H9 (cell line): Measurements from ENCODE around the gene KAT6B. TPM values are rescaled to one million over a fixed set of nuclear protein-coding genes. Genes with fewer than 3 reads are reported as not detected.

Source experiments
- DNase-seq: peaks from one replicate; pipeline ENCODE4 v3.0.0-alpha.2; 2017
- H2AFZ ChIP-seq: one replicate; pipeline ENCODE4 v1.6.1; 2013; ENCODE audit warnings: mild to moderate bottlenecking, low read length, control low read depth, moderate library complexity
- H2AK5ac ChIP-seq: 2 replicates; pipeline ENCODE4 v1.6.1; 2013; ENCODE audit warnings: low read length, control low read depth, mixed read lengths; ENCODE audit not compliant: insufficient read length
- H2BK120ac ChIP-seq: one replicate; pipeline ENCODE4 v1.6.1; 2013; ENCODE audit warnings: low read depth, mild to moderate bottlenecking, low read length, control low read depth, inconsistent platforms; ENCODE audit not compliant: poor library complexity, severe bottlenecking
- H2BK12ac ChIP-seq: 2 replicates; pipeline ENCODE4 v1.6.1; 2013; ENCODE audit warnings: low read length, control low read depth, mixed read lengths, low read depth; ENCODE audit not compliant: insufficient read length
- H2BK15ac ChIP-seq: 2 replicates; pipeline ENCODE4 v1.6.1; 2013; ENCODE audit warnings: low read depth, low read length, control low read depth
- H2BK20ac ChIP-seq: one replicate; pipeline ENCODE4 v1.6.1; 2013; ENCODE audit warnings: low read depth, mild to moderate bottlenecking, low read length, control low read depth, inconsistent platforms; ENCODE audit not compliant: poor library complexity, severe bottlenecking
- H2BK5ac ChIP-seq: 2 replicates; pipeline ENCODE4 v1.6.1; 2013; ENCODE audit warnings: low read length, control low read depth, mixed read lengths; ENCODE audit not compliant: insufficient read length
- H3K14ac ChIP-seq: 2 replicates; pipeline ENCODE4 v1.6.1; 2013; ENCODE audit warnings: low read length, control low read depth; ENCODE audit not compliant: insufficient read depth
- H3K18ac ChIP-seq: 2 replicates; pipeline ENCODE4 v1.6.1; 2013; ENCODE audit warnings: low read depth, mild to moderate bottlenecking, mixed read lengths, low read length, control low read depth; ENCODE audit not compliant: insufficient read length
- H3K23ac ChIP-seq: 2 replicates; pipeline ENCODE4 v1.6.1; 2013; ENCODE audit warnings: low read length, control low read depth, mixed read lengths, low read depth; ENCODE audit not compliant: insufficient read length
- H3K23me2 ChIP-seq: 2 replicates; pipeline ENCODE4 v1.6.1; 2013; ENCODE audit warnings: low read depth, mild to moderate bottlenecking, mixed read lengths, low read length, control low read depth; ENCODE audit not compliant: insufficient read length, poor library complexity, severe bottlenecking
- H3K27ac ChIP-seq: 2 replicates; pipeline ENCODE4 v1.5.1; 2013; ENCODE audit warnings: low read length, control low read depth, mixed read lengths, low read depth; ENCODE audit not compliant: insufficient read length
- H3K27me3 ChIP-seq: 2 replicates; pipeline ENCODE4 v1.6.1; 2013; ENCODE audit warnings: low read length, control low read depth, inconsistent platforms; ENCODE audit not compliant: insufficient read depth
- H3K4ac ChIP-seq: 2 replicates; pipeline ENCODE4 v1.6.1; 2013; ENCODE audit warnings: low read depth, mild to moderate bottlenecking, control low read depth, inconsistent platforms, low read length, moderate library complexity
- H3K4me1 ChIP-seq: 2 replicates; pipeline ENCODE4 v1.6.1; 2013; ENCODE audit warnings: low read length, control low read depth, inconsistent platforms; ENCODE audit not compliant: insufficient read depth
- H3K4me2 ChIP-seq: 2 replicates; pipeline ENCODE4 v1.6.1; 2013; ENCODE audit warnings: low read length, control low read depth, mixed read lengths; ENCODE audit not compliant: insufficient read length, insufficient read depth
- H3K56ac ChIP-seq: 2 replicates; pipeline ENCODE4 v1.6.1; 2013; ENCODE audit warnings: low read depth, mild to moderate bottlenecking, mixed read lengths, low read length, control low read depth; ENCODE audit not compliant: insufficient read length
- H3K79me1 ChIP-seq: 2 replicates; pipeline ENCODE4 v1.6.1; 2013; ENCODE audit warnings: low read depth, mild to moderate bottlenecking, moderate library complexity, low read length, control low read depth, inconsistent platforms; ENCODE audit not compliant: insufficient read depth, poor library complexity, severe bottlenecking
- H3K79me2 ChIP-seq: 2 replicates; pipeline ENCODE4 v1.6.1; 2013; ENCODE audit warnings: low read length, control low read depth, inconsistent platforms; ENCODE audit not compliant: insufficient read depth
- H3K9ac ChIP-seq: 2 replicates; pipeline ENCODE4 v1.6.1; 2013; ENCODE audit warnings: low read length, control low read depth, mixed read lengths; ENCODE audit not compliant: insufficient read length; ENCODE audit errors: extremely low read depth
- H3K9me3 ChIP-seq: one replicate; pipeline ENCODE4 v1.6.1; 2013; ENCODE audit warnings: low read depth, low read length, inconsistent platforms; ENCODE audit not compliant: control insufficient read depth
- H3T11ph ChIP-seq: one replicate; pipeline ENCODE4 v1.6.1; 2013; ENCODE audit warnings: mild to moderate bottlenecking, low read length, control low read depth, inconsistent platforms
- H4K20me1 ChIP-seq: one replicate; pipeline ENCODE4 v1.6.1; 2013; ENCODE audit not compliant: control insufficient read depth, insufficient read length, insufficient read depth
- H4K5ac ChIP-seq: 2 replicates; pipeline ENCODE4 v1.6.1; 2013; ENCODE audit warnings: low read depth, mild to moderate bottlenecking, mixed read lengths, low read length, control low read depth; ENCODE audit not compliant: insufficient read length
- H4K8ac ChIP-seq: replicated peaks from 2 replicates; pipeline ENCODE4 v1.6.1; 2013; ENCODE audit warnings: low read length, control low read depth, mixed read lengths, low read depth; ENCODE audit not compliant: insufficient read length
- H4K91ac ChIP-seq: 2 replicates; pipeline ENCODE4 v1.6.1; 2013; ENCODE audit warnings: low read depth, mild to moderate bottlenecking, moderate library complexity, mixed read lengths, low read length, control low read depth; ENCODE audit not compliant: insufficient read length
- H3K27ac Mint-ChIP-seq, 3 experiments: 2 replicates in 2 of 3; 3 replicates in 1 of 3; pipeline ENCODE4 v1.8.0; 2020 to 2021; ENCODE audit warnings: mixed read lengths in 3 of 3, mild to moderate bottlenecking in 1 of 3, moderate library complexity in 1 of 3
- H3K27me3 Mint-ChIP-seq: 2 replicates; pipeline ENCODE4 v1.8.0; 2021; ENCODE audit warnings: low read depth, mild to moderate bottlenecking, moderate library complexity, mixed read lengths
- H3K36me3 Mint-ChIP-seq, 3 experiments: 2 replicates in 2 of 3; 3 replicates in 1 of 3; pipeline ENCODE4 v1.8.0; 2020 to 2021; ENCODE audit warnings: low read depth in 3 of 3, mixed read lengths in 3 of 3; ENCODE audit not compliant: insufficient read depth in 1 of 3
- H3K4me1 Mint-ChIP-seq, 2 experiments: 2 replicates each; pipeline ENCODE4 v1.8.0; 2020; ENCODE audit warnings: mixed read lengths in 2 of 2
- H3K4me3 Mint-ChIP-seq, 2 experiments: 2 replicates in 1 of 2; 3 replicates in 1 of 2; pipeline ENCODE4 v1.8.0; 2020 to 2021; ENCODE audit warnings: mild to moderate bottlenecking in 2 of 2, mixed read lengths in 2 of 2, moderate library complexity in 1 of 2
- H3K9me3 Mint-ChIP-seq, 2 experiments: 2 replicates in 1 of 2; 3 replicates in 1 of 2; pipeline ENCODE4 v1.8.0; 2020; ENCODE audit warnings: mild to moderate bottlenecking in 2 of 2, mixed read lengths in 2 of 2, moderate library complexity in 1 of 2
- WGBS: extraction: QIAGEN DNeasy Blood & Tissue Kit; methylation state at CpG from one replicate; pipeline ENCODE4 v1.1.7; 2013; ENCODE audit warnings: missing lambda C conversion rate, low lambda C conversion rate, mixed read lengths; ENCODE audit not compliant: insufficient read length; ENCODE audit errors: extremely low coverage; 5-methylcytosine and 5-hydroxymethylcytosine counted together
- total RNA-seq: library from RNA; stranded (reverse); gene quantifications from 2 replicates; pipeline ENCODE4 v1.2.1, GENCODE V29; 2021
- TF ChIP-seq, protein P1 (sequence below): fragments of 200-600 bp; sonication (generic); conservative IDR thresholded peaks from 3 replicates; pipeline ENCODE4 v1.8.0; 2021; ENCODE audit warnings: antibody characterized with exemption, mild to moderate bottlenecking

The KAT6B gene
- total RNA-seq, 1 experiment from 2014 or later: 34.2 TPM

DNA sequence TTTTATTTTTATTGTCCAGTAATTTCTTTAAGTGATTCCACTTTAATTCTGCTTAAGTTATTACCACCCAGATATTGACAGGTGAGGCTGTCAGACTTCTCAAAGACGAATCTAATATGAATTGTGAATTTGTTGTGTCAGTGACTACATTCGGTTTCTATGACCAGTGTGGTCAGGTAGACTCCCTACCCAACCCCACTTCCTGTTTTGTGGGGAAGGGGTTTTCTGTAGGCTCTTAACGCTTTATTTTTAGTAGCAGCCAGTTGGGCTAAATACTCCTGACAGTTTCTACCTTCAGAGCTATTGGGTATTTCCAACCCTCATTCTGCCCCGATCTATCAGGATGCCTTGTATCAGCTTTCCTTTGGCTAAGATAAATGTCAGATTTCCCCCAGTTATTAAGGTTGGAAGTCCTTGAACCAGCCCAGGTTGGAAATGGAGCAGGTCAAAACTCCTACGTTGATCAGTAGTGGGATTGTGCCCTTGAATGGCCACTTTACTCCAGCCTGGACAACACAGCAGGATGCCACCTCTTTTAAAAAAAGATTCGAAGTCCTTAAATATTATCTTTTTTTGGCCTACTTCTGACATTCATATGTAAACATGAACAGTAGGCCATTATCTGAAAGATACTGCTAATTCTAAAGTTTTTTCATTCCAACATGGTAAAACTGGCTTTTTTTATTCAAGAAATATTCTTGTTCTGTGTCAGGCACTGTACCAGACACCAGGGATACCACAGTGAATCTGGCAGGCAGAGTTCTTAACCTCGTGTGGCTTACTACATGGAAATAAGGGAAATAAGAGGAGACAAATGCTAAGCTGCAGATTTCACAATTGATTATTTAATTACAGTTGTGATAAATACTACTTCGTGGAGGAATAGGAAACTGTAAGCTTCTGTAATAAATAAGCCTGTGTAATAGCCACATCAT is 151.8 kb downstream of the KAT6B start:
- Histone ChIP-seq H2BK120ac (no peak overlapping the region), H3K27me3 (no peaks in the 10 kb centered on the region), H3K56ac (no peak overlapping the region), H3K4me1 (no peaks in the 10 kb centered on the region), H3K9me3 (no peaks in the 10 kb centered on the region), H3K4me2 (no peak overlapping the region), H3K79me2 (no peaks in the 10 kb centered on the region), H3K27ac (no peak overlapping the region), H3T11ph (no peak overlapping the region), H3K79me1 (no peaks in the 10 kb centered on the region), H4K20me1 (no peaks in the 10 kb centered on the region), H2BK15ac (no peak overlapping the region), H3K23me2 (no peaks in the 10 kb centered on the region), H4K5ac (no peak overlapping the region), H4K8ac (no peak overlapping the region), H3K18ac (no peak overlapping the region), H3K9ac (no peak overlapping the region), H2AFZ (no peak overlapping the region), H2BK12ac (no peak overlapping the region), H3K14ac (no peak overlapping the region), H2BK5ac (no peak overlapping the region), H3K23ac (no peak overlapping the region), H2AK5ac (no peak overlapping the region), H4K91ac (no peak overlapping the region), H3K4ac (no peak overlapping the region), H2BK20ac (no peak overlapping the region)
- Mint-ChIP-seq H3K9me3 (no peaks in the 10 kb centered on the region), H3K4me1 (no peaks in the 10 kb centered on the region), H3K27me3 (no peaks in the 10 kb centered on the region), H3K4me3 (no peak overlapping the region), H3K36me3 (peaks cover 2 to 10% (median 6%) of the 10 kb centered on the region in 3 experiments; a peak in 5 of 7 replicates), H3K27ac (peak overlapping the region in 1 of 3 experiments; percentile 56; a peak in 2 of 7 replicates)
- TF ChIP-seq, protein P1, sequence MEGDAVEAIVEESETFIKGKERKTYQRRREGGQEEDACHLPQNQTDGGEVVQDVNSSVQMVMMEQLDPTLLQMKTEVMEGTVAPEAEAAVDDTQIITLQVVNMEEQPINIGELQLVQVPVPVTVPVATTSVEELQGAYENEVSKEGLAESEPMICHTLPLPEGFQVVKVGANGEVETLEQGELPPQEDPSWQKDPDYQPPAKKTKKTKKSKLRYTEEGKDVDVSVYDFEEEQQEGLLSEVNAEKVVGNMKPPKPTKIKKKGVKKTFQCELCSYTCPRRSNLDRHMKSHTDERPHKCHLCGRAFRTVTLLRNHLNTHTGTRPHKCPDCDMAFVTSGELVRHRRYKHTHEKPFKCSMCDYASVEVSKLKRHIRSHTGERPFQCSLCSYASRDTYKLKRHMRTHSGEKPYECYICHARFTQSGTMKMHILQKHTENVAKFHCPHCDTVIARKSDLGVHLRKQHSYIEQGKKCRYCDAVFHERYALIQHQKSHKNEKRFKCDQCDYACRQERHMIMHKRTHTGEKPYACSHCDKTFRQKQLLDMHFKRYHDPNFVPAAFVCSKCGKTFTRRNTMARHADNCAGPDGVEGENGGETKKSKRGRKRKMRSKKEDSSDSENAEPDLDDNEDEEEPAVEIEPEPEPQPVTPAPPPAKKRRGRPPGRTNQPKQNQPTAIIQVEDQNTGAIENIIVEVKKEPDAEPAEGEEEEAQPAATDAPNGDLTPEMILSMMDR: no peak
- WGBS: no CpG with 5 or more reads among the region's 8 CpGs
- DNase-seq: no peak
